Heart left ventricle (tissue), 13 donors: Measurements from ENCODE around the gene PSMA2.

Source experiments
- CTCF ChIP-seq, 12 donors: fragments of 200-600 bp; sonication (generic) in 4 of 12; IDR thresholded peaks; one replicate each; pipeline versions ENCODE4 v1.5.0 to v1.8.0; 2018 to 2022; ENCODE audit warnings: antibody characterized with exemption in 12 of 12, mild to moderate bottlenecking in 5 of 12
- POLR2A ChIP-seq, 2 donors: fragments of 450-650 bp; IDR thresholded peaks; one replicate each; pipeline ENCODE4 v1.6.1; 2017; ENCODE audit warnings: antibody characterized with exemption in 2 of 2, mild to moderate bottlenecking in 2 of 2, moderate library complexity in 2 of 2
- donor health status: ischemic (EF 13 %, LVEDD 7.1; RV severe dilation, severe dysfunction).
- donor health status: DM: no; HTN: yes; CAD: no.
- donor health status: DM: no; HTN: no; CAD: no.
- donor health status: ischemic (EF 25% LVEDD 6.9; RV normal size, moderate dysfunction).
- donor health status: ischemic (EF 25% LVEDD 5.7; RV mildly dilated, moderate dysfunction).
- donor health status: ischemic (EF 35%, LVEDD 5.7; RV mildly dilated, moderate dysfunction).
- donor health status: nonischemic (EF 11% LVEDD 7.7; RV severe dilation, severe dysfunction).
- donor health status: DM: yes; HTN: yes; CAD: no.
- donor health status: PGD.
- donor health status: ischemic (EF 29% LVEDD 5.4; RV normal size, mild dysfunction).
- donor health status: nonischemic (EF 23%, LVEDD 6.1; RV moderate dilation, normal function).

DNA sequence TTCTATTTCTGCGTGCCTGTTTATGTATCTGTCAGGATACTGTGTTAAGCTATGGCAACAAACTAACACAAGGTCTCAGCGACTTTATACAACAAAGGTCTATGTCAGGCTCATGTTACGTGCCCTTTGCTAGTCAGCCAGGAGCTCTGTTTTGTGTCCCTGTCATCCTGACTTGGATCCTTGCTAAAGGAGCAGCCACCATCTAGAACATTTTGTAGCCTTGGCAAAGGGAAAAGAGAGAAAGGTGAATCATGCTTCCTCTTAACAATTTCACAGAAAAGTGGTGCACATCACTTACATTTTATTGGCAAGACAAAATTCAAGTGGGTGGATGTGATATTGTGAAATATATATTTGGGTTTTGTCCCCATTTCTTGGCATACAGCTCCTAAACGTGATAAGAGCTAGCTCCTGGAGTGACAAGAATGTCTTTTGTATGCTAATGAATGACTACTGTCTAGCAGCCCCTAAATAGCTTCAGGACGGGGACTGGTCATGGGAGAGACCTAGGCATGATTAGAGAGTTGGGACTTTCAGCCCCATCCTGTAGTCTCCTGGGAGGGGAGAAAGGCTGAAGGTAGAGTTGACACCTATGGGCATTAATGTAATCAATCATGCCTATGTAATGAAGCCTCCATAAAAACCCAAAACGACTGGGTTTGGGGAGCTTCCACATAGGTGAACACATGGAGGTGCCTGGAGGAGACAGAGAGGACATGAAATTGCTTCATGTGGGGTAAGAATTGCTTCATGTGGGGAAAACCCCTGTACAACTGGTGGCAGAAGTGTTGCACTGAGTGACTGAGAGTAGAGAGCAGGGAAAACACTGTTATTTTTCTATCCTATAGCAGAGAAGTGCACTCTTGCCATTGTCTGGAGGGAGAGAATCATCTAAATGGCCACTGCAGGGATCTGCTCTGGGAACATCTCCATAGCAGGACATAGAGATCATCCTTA, 33.2 kb upstream of the PSMA2 start:
- TF ChIP-seq CTCF (IDR thresholded peaks at IDR 0.05) (no peak), POLR2A (IDR thresholded peaks at IDR 0.05) (no peak)
